ENCODE measurements around the gene MICAL2.

The MICAL2 gene

GRCh38 chr11:12192794-12193514 lies 82.6 kb downstream of the MICAL2 start:
- DNase-seq = no peak

DNA sequence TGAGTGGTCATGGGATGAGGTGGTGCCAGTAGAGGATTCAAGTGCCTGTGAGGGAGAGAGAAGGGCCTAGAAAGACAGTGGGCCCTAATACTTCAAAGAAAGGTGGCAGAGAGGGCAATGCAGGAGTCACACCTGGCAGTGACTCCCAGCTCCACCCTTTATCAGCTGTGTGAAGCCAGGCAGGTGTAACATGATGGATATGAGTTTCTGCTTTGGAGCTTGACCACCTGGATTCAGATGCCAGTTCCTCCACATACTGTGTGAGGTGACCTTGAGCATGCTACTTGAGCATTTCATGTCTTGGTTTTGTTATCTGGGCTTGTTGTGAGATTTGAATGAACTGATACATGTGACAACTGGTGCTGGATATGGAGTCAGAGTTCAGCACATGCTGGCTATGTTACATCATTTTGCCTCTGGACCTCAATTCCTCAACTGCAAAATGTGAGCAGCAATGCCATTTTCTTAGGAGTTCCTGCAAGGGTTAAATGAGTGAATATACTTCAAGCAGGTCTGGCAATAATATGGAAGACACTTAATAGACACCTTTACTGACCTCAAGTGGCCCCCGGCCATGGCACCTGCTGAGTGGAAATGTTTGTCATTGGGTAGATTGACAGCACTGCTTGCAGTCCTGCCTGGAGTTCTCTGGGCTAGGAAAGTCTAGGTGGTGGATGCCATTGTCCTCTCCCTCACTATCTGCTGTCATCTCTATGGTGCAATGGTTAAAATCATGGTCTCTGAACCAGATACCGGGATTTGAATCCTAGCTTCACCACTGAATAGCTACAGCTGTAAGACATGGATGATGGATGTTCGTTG lies 83.3 kb downstream of the MICAL2 start:
- no peak for DNase-seq

DNA sequence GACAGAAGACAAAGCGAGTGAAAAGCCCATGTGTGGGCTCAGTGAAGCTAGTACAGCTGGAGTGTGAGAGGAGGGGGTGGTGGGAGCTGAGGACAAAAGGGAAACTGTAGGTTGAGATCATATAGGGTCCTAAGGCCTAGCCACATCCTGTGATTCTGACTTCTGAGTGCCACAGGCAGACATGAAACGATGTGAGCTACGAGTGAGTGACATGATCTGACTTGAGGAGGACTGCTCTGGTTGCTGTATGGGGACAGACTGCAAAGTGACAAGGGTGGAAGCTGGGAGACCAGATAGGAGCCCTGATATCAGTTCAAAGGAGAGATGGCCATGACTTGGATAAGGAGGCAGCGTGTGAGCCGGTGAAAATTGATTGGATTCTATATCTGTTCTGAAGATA lies 85.4 kb downstream of the MICAL2 start:
- DNase-seq = no peak

DNA sequence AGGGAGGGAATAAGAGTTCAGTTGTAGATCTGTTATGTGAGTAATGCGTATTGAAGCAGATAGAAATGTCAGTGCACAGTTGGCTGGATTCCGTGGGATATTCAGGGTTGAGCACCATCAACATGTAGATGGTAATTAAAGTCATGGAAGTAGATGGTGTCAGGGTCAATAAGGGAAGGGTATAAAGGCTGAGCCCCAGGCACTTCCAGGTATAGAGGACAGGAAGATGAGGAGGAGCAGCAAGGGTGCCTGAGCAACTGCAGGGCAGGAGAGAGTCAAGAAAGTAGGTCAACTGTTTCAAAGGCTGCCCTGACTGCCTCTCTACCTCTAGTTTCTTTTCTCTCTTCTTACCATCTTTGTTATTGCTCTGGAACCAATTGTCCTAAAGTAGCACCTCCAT lies 85.9 kb downstream of the MICAL2 start:
- no peak for DNase-seq

DNA sequence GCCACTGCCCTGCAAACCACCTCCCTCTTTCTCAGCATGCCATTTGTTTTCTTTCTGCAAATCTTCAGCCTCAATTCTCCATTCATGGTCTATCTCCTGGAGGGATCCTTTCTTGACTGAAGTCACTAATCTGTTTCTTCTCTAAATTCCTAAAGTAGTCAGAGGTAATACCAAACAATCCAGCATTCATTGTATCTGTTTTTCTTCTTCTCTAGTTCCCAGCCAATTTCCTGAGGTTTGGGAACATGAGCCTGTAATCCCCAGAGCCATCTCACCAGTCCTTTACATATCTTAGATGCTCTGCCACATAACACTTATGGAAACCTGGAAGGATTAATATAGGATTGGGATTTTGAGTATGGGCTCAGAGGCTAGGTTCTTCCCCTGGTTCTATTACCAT lies 86.5 kb downstream of the MICAL2 start:
- no peak for DNase-seq

- DNase-seq = no peak
Observed at GRCh38 chr11:12198251-12199222, 88.1 kb downstream of the MICAL2 start.

DNA sequence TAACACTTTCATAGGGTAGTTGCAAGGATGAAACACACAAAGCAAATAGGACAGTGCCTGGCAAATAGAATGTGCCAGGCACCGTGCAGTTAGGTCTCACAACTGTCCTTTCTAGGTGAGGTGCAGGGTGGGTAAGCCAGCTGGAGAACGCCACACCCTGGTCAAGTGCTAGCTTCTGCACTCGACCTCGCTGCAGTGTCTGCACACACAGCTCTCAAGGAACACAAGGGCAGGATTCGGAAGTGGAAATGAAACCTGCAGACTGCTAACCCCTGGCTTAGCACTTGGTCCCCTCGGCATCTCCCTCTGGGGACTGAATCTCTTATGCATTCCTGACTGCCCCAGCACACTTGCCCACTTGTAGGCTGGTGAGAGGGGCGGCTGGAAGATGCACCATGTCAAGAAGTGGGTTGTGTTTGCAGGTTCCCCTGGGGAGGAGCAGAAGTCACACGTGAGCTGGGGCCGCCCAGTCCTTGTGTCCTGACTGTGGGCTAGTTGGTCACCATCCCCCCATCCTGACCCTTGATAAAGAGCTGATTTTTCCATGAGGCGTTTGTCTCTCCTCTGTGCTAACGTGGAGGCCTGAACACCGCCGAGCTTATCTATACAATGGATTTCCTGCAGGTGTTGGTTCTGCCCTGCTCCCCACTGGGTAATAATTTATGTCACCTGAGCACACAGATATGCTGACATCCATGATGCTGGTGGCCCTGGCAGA lies 89.0 kb downstream of the MICAL2 start:
- no peak for DNase-seq

DNA sequence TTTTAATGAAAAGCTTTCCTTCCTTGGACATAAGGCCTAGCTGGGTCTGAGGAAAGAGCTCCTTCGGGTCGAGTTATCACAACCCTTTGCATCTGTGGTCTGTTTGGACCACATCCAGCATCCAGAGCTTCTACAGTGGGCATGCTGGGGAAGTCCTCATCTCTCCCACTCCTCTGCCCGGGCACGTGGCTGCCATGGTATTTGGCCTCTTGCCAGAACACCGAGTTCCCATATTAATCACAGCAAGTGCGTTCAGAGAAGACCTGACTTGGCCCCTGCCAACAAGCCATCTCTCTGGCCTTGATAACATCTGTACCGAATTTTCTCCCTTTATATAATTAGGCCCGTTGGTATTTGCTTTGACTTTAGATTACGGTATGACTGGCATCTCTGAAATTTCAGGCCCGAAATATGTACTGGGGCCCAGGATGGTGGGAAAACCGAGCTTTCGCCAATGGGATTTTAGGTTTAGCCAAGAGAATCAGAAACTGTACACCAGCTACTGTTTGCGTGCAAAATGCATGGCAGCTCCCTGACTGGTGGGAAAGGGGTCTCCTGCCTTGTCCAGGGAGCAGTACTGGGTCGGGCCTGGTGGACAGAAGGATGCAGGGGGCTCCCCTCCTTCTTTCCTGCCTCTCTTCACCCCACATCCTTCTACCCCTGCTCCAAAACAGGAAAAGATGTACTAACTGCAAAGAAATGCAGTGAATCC lies 90.0 kb downstream of the MICAL2 start:
- no peak for DNase-seq

DNA sequence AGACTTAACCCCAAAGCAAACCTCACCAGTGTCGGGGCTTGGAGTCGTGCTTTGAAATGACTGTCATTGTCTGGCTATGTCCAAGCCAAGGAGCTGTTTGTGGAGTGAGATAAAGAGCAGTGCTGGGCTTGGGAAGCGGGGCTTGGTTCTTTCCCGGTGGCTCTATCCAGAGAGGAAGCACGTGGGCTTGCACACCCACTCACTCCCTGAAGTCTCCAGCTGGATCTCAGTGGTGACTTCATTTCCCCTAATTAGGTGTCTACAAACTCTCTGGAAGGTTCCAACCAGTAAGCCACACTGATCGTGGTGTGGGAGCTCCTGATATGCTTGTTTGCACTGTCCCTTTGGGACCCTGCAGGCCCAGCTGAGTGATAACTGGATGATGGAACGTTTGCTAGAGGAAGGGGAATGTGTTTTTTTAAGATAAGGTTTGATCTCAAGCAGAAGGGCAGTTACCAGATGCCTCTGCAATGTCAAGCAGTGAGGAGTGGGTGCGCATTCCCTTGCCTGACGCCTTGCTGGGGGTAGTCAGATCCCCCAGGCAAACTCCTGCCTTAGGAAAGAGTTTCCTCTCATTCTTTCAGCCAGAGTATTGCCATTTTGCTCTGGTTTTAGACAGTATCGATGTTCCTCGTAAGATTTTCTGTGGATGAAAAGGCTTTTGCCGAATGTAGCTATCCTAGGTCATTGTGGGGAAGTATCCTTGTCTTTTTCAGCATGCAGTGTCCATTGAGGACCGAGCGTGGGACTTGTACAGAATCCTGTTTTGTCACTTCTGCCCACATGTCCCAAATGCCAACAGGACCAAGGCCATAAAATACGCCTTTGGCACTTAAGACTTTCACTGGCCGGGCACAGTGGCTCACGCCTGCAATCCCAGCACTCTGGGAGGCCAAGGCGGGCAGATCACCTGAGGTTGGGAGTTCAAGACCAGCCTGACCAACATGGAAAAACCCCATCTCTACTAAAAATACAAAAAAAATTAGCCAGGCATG lies 90.9 kb downstream of the MICAL2 start:
- DNase-seq = no peak

- no peak for DNase-seq
Observed at GRCh38 chr11:12202661-12203310, 92.4 kb downstream of the MICAL2 start.

- DNase-seq = no peak
Observed at GRCh38 chr11:12204506-12204905, 94.1 kb downstream of the MICAL2 start.

DNA sequence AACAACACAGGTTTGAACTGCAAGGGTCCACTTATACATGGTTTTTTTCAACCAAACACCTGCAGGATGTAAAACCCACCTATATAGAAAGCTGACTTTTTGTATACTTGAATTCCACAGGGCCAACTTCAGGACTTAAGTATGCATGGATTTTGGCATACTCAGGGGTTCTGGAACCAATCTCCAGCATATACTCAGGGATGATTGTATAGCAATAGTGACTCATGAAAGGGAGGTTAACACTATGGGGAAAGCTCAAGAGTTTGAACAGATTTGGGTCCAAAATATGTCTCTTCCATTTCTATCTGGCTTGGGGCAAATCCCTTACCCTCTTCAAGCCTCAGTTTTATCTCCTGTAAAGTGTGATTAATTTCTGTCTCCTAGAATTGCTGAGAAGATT lies 94.9 kb downstream of the MICAL2 start:
- DNase-seq = no peak

DNA sequence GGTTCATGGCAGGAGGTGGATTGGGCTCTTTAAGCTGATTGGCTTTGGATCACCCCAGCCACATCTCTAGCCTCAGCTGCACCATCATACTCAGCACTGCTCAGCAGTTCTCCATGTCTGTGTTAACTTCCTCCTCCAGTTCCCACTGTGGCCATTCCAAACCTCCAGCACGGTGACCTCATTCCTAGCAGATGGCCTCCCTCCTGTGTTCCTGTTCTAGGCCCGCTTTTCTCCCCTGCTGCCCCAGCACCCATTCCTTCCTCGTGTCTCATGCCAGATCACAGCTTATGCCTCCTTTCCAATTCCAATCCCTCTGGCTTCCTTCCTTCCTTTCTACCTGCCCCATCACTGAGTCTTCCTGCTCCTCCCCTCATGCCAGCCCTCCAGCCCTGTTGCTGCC lies 96.1 kb downstream of the MICAL2 start:
- DNase-seq = no peak

DNA sequence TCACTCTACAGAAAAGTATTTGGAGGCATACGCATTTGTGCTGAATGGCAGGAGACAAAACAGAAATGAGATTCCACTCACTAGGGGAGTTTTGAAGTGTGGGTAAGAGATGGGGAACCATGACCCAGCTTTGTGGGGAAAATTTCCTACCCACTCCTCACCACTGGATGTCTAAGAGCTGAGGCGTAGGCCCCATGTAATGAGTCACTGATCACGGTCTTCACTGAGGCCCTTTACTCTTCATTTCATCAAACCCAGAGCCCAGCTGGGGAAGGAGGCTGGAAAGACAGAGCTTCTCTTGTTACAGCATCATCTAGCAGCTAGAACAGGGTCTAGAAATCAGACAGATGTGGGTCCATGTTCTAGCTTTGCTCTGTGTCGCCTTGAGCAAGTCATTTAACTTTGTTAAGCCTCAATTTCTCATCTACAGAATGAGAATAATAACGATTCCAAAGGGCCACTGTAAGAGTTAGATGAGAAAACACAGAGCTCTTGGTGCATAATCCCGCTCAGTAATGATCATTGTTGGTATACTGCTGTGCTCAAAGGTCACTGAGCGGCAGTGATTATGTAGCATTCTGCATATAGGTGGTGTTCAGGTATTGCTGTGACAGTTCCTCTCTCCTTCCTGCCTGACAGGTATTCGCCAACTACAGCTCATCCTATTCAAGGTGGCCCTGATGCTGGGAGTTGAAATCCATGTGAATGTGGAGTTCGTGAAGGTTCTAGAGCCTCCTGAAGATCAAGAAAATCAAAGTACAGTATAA lies 97.2 kb downstream of the MICAL2 start:
- no peak for DNase-seq

DNA sequence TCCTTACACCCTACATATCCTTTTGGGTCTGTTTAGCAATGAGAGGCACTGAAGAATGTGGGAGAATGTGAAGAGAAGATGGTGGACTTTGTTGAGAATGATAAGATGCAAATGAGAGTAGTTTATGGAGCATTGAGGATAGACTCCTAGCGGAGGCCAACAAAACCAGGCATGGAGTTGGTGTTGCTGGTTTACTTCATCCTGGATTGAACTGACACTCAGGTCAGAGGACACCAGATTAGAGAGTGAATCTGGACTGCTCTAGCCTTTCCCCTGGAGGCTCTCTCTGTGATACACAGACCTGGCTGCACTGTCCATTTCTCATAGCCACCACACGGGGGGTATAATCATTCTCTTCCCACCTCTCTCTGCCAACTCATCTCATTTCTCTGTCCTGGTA lies 98.7 kb downstream of the MICAL2 start:
- DNase-seq = no peak

DNA sequence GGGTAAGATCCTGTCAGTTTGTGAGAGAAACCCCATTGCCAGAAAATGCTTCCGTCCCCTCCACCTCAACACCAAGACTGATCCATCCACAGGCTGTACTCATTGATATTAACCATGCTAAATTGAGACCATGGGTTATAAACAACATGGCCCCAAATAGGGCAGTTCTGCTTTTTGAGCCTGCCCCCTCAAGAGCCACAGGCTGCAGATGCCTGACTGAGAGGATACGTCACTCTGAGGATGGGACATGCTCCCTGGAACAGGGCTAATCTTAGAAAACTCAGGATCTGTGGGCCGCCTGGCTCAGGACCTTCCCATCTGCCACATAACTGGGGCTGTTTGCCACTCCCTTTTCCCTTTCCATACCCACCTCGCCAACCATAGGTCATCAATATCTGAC lies 99.8 kb downstream of the MICAL2 start:
- no peak for DNase-seq

- no peak for DNase-seq
Observed at GRCh38 chr11:12211331-12212065, 101.1 kb downstream of the MICAL2 start.

- no peak for DNase-seq
Observed at GRCh38 chr11:12212174-12212820, 101.9 kb downstream of the MICAL2 start.

Measured in NCI-H2029 treated with DMSO at 0.1 percent for 48 hours (cell line).